Measurements from ENCODE around the gene DESI1.
"Not testable (repeated sequence)": the region's sequence is repeated elsewhere in the genome, so short reads cannot be mapped to it uniquely, and the experiment has no call there.

The DESI1 gene

GRCh38 chr22:41620589-41621098 is at the start of gene DESI1:
Gene DESI1, minus strand, starts transcription at chr22:41621043. Its CDS starts 204 bp downstream, at chr22:41620839.
- intact Hi-C loops (cut with DNase I), result no loop called here
- DNase-seq, result peak in 2 of 42 donors; percentile 2 to 5

DNA sequence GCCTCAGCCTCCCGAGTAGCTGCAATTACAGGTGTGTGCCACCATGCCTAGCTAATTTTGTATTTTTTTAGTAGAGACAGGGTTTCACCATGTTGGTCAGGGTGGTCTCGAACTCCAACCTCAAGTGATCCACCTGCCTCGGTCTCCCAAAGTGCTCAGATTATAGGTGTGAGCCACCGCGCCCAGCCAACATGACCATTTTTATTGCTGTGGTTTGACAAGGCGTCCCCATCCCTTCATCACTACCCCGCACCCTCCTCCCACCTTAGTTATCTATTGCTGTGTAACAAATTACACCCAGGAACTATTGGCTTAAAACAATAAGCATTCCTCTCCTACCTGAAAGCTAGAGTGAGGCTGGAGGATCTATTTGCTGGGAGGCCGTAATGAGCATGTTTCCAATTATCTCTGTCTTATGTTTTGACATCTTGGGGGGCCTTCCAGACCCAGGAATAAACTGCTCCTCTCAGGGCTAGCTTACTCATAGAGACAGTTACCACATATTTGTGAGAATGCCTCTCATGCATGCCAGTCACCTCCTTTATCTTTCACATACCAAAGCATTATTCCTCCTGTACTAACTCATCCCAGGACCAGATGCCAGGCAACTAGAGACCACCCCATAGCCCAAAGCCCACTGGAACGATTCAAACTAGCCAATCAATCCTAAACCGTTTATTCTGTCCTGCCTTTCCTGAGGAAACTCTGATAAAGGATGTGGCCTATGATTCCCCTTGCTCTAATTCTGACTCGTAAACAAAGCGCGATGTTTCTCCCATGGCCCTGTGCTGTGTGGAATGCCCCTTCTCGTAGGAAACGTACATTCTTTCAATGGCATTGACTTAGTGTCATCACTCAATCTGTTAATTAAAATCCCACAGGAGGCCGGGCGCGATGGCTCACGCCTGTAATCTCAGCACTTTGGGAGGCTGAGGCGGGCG is 48.4 kb upstream of the DESI1 start:
- intact Hi-C loops (cut with DNase I), result no loop called here

GRCh38 chr22:41664951-41665350 is 44.1 kb upstream of the DESI1 start:
- DNase-seq, result peak in 1 of 42 donors; percentile 1
- intact Hi-C loops (cut with DNase I), result no loop called here

More for the DNA sequence above, 48.4 kb upstream of the DESI1 start:
- DNase-seq, result peak in 1 of 42 donors; percentile 9

DNA sequence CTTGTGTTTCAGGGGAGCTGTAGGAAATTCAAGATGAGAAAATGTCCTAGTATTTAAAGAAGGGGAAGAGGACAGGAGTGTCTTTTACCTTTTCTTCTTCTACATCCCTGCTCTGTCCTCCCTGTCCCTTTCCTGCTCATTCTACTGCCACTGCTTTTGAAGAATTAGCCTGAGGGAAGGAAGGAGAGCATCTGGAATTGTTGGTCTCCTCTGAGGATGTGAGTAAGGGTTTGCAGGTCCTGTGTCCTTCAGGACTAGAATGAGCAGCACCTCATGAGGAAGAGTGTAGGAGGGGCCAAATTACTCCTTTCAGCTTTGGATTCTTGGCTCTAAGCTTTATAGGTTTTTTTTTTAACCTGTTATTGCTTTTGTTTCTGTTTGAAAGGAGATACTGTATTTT is 43.6 kb upstream of the DESI1 start:
- DNase-seq, result no peak
- intact Hi-C loops (cut with DNase I), result no loop called here

DNA sequence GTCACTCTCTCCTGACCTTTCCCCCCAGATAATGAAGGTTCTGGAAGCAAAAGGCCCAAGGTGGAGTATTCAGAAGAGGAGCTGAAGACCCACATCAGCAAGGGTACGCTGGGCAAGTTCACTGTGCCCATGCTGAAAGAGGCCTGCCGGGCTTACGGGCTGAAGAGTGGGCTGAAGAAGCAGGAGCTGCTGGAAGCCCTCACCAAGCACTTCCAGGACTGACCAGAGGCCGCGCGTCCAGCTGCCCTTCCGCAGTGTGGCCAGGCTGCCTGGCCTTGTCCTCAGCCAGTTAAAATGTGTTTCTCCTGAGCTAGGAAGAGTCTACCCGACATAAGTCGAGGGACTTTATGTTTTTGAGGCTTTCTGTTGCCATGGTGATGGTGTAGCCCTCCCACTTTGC is 42.8 kb upstream of the DESI1 start:
- DNase-seq; intact Hi-C loops (cut with DNase I): not testable (repeated sequence)

GRCh38 chr22:41661713-41662112 is 40.9 kb upstream of the DESI1 start:
- intact Hi-C loops (cut with DNase I), result no loop called here
- no peak for DNase-seq

- DNase-seq, result no peak
- intact Hi-C loops (cut with DNase I), result no loop called here
Observed at GRCh38 chr22:41661088-41661487, 40.2 kb upstream of the DESI1 start.

- no peak for DNase-seq
- intact Hi-C loops (cut with DNase I), result no loop called here
Observed at GRCh38 chr22:41660416-41660815, 39.6 kb upstream of the DESI1 start.

- intact Hi-C loops (cut with DNase I), result no loop called here
- no peak for DNase-seq
Observed at GRCh38 chr22:41659941-41660340, 39.1 kb upstream of the DESI1 start.

DNA sequence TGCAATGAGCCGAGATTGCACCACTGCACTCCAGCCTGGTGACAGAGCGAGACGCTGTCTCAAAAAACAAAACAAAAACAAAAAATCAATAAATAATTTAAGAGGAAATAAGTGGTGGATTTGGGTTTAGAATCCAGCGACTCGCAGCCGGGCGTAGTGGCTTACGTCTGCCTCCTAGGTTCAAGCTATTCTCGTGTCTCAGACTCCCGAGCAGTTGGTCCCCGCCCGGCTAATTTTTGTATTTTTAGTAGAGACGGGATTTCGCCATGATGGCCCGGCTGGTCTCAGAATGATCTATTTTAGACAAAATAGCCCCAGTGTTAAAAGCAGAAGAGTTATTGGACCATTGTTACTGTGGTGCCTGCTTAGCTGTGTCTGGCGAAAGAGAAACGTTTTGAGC is 38.0 kb upstream of the DESI1 start:
- intact Hi-C loops (cut with DNase I), result no loop called here
- DNase-seq, result no peak

DNA sequence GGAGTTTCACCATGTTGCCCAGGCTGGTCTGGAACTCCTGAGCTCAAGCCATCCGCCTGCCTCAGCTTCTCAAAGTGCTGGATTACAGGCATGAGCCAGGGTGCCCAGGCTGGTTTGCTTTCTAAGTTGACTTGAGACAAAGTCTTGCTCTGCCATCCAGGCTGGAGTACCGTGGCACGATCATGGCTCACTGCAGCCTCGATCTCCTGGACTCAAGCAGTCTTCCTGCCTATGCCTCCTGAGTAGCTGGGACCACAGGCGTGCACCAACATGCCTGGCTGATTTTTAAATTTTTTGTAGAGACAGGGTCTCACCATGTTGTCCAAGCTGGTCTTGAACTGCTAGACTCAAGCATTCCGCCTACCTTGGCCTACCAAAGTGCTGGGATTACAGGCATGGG is 36.9 kb upstream of the DESI1 start:
- no peak for DNase-seq

DNA sequence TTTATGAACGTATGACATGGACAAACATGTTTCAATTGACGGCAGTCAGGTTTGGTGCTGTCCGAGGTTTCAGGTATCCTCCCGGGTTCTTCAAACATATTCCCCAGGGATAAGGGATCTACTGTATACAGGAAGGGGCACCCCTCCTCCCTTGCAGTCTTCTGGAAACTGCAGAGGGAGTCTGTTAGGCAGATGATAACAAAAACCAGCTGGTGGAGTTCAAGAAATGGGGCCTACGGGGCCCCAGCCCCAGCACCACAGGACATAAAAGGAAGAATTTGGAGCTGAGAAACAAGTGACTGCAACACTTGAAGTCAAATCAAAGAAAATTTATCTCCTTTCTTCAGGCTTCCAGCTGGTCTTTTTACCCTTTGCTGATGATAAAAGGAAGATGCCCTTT is 35.7 kb upstream of the DESI1 start:
- DNase-seq, result no peak
- intact Hi-C loops (cut with DNase I), result no loop called here

More for the DNA sequence above, 36.9 kb upstream of the DESI1 start:
- intact Hi-C loops (cut with DNase I), result no loop called here

DNA sequence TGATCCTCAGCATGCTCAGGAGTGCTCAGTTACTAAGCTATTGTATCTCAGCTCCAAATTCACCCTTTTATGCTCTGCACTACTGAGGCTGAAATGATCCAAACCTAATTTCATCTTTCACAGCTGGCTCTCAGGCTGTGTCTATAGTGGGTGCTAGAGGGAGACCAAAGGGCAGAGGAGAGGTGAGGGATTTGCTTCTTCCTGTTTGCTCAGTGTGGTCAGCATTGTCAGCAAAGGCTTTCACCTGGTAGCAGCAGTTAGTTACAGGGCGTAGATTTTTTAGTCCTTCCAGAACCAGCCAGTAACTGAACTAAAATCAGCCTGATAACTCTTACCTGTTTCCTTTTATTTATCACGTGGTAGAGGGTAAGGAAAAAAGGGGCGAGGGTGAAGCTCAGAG is 33.5 kb upstream of the DESI1 start:
- DNase-seq, result no peak
- intact Hi-C loops (cut with DNase I), result no loop called here

DNA sequence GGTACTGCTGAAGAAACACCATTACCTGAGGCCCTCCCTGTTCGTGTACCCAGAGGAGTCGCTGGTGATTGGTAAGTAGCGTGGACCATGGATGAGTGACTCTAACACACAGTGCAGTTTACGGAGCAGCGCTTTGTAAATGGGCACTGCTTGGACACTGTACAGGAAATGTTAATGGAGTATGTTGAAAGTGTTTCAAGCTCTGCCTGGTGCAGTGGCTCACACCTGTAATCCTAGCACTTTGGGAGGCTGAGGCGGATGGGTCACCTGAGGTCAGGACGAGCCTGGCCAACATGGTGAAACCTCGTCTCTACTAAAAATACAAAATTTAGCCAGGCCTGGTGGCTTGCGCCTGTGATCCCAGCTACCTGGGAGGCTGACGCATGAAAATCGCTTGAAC is 30.0 kb upstream of the DESI1 start:
- intact Hi-C loops (cut with DNase I), result no loop called here
- no peak for DNase-seq

DNA sequence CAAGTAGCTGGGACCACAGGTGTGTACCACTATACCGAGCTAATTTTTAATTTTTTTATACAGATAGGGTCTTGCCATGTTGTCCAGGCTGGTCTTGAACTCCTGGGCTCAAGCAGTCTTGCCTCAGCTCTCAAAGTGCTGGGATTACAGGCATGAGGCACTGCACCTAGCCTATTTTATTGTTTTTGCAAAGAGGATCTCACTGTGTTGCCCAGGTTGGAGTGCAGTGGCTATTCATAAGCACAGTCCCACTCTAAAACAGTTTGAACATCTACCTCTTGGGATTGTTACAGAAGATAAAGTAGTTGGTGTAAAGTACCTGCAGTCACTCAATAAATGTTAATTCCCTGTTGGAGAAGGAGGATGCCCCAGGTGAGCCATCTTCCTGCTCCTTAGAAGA is 29.4 kb upstream of the DESI1 start:
- intact Hi-C loops (cut with DNase I), result no loop called here
- DNase-seq, result no peak

GRCh38 chr22:41648432-41648831 is 27.6 kb upstream of the DESI1 start:
- no peak for DNase-seq
- intact Hi-C loops (cut with DNase I), result no loop called here

DNA sequence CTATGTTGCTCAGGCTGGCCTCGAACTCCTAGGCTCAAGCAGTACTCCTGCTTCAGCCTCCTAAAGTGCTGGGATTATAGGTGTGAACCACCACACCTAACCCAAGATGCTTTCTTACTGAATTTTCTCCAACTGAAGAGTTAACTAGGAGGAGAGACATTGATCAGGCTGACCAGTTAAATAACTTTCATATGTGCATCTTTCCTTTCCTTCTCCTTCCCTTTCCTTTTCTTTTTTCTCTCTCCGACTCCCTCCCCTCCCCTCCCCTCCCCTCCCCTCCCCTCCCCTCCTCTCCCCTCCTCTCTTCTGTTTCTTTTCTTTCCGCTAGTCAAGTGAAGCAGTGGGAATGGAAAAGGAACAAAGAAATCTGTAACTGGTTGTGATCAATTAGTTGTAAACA is 26.9 kb upstream of the DESI1 start:
- intact Hi-C loops (cut with DNase I), result no loop called here
- DNase-seq, result no peak

DNA sequence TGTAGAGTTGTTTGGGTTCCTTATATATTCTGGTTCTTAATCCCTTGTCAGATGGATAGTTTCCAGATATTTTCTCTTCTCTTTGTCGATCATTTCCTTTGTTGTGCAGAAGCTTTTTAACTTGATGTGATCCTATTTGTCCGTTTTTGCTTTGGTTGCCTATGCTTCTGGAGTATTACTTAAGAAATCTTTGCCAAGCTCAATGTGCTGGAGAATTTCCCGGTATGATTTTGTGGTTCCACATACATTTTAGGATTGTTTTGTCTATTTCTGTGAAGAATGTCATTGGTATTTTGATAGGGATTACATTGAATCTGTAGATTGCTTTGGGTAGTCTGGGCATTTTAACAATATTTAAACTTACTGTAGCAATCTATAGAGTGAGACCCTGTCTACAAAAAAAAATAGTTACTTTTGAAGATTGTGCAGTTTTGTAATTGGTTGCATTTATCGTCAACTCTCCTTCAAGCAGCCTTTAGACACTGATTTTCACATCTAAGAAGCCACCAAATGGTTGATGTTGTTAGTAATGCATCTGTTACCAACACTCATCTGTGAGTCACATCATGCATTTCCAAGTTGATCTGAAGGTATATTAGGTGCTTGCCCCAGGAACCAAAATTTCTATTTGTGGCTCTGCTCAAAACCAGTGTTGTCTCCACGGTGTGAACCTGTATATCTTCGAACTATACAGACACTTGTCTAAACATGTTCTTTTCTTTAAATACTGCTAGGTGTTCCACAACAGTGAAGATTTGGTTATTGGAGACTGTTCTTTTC is 21.7 kb upstream of the DESI1 start:
- DNase-seq, result no peak
- intact Hi-C loops (cut with DNase I), result no loop called here

DNA sequence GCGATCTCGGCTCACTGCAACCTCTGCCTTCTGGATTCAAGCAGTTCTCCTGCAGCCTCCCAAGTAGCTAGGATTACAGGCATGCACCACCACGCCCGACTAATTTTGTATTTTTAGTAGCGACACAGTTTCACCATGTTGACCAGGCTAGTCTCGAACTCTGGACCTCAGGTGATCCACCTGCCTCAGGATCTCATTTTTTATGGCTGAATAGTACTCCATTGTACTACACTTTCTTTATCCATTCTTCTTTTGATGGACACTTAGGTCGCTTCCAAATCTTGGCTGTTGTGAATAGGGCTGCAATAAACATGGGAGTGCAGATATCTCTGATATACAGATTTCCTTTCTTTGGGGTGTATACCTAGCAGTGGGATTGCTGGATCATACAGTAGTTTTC is 21.0 kb upstream of the DESI1 start:
- intact Hi-C loops (cut with DNase I), result no loop called here
- no peak for DNase-seq

GRCh38 chr22:41638748-41639147 is 17.9 kb upstream of the DESI1 start:
- intact Hi-C loops (cut with DNase I), result no loop called here
- DNase-seq, result no peak
